ENCODE measurements around the gene RYR3. TPM values are rescaled to one million over a fixed set of nuclear protein-coding genes. Genes with fewer than 3 reads are reported as not detected.

RYR3 gene
- total and polyA plus RNA-seq, 2 of the 13 experiments (the other 11 are each of a cell fraction or from before 2014, with no cell fraction given): not detected

DNA sequence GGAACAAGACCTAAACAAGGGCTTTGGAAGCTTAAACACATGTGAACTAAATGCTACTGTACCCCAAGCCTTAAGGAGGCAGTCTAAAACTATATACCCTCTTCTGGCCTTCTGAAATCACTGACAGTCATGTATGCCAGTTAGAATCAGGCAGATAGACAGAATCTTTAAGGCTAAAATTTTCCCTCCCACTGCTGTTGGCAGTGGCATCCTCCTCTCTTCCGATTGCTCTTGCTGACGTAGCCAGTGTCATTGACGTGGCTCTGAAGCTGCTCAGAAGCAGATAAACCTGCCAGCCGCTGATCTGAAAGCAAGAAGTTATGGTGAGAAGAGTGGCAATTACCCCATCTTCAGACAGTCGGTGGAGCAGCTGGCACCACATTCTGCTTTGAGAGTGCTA, 3.3 kb downstream of the RYR3 start:
- Histone ChIP-seq H3K4me2 (ENCODE audit: low read depth, low read length) (no peak overlapping the region), H3K4me3 (replicated peaks in 1 of 3; ENCODE audit: insufficient read depth in 1 of 3, low read depth in 2 of 3, low read length in 3 of 3) (no peak overlapping the region), H3K27me3 (ENCODE audit: control insufficient read depth in 1 of 2, insufficient read depth in 2 of 2, low read length in 2 of 2) (peaks cover 0 to 21% of the 10 kb centered on the region in 2 experiments; a peak in 1 of 5 replicates), H3K9ac (ENCODE audit: insufficient read depth, low read depth, low read length) (no peak overlapping the region), H3K79me2 (ENCODE audit: insufficient read depth, low read length) (no peaks in the 10 kb centered on the region), H2AFZ (ENCODE audit: low read length) (no peak overlapping the region), H3K4me1 (ENCODE audit: insufficient read depth, low read length) (no peaks in the 10 kb centered on the region), H3K36me3 (replicated peaks in 1 of 2; ENCODE audit: control insufficient read depth in 1 of 2, insufficient read depth in 2 of 2, low read length in 2 of 2) (no peaks in the 10 kb centered on the region), H3K9me3 (ENCODE audit: low read length) (no peaks in the 10 kb centered on the region), H4K20me1 (ENCODE audit: insufficient read depth, low read length) (no peaks in the 10 kb centered on the region), H3K27ac (ENCODE audit: extremely low read length, insufficient read depth, low read length) (no peak overlapping the region)
- intact Hi-C loops (cut with micrococcal nuclease; ENCODE audit: unreplicated experiment): no loop called here
- DNase-seq (ENCODE audit: low spot score) (no peak), FAIRE-seq (no peak), ATAC-seq (no peak)
- BruUV-seq (replicated peaks): no TSS peak
- 41% methylated on average over 5 of the region's 5 CpGs for WGBS (ENCODE audit: low lambda C conversion rate)
- CTCF ChIA-PET (ENCODE audit: low intra/inter-chr PET ratio, low total read pairs): no interaction called here
- no peak for TF ChIP-seq FOXK1 (CRISPR knock-in tag; IDR thresholded peaks at IDR 0.05; ENCODE audit: borderline replicate concordance, low read depth)
- no peak for TF ChIP-seq ZFP90 (CRISPR knock-in tag; IDR thresholded peaks at IDR 0.05; ENCODE audit: borderline replicate concordance)
- TF ChIP-seq, protein P1, sequence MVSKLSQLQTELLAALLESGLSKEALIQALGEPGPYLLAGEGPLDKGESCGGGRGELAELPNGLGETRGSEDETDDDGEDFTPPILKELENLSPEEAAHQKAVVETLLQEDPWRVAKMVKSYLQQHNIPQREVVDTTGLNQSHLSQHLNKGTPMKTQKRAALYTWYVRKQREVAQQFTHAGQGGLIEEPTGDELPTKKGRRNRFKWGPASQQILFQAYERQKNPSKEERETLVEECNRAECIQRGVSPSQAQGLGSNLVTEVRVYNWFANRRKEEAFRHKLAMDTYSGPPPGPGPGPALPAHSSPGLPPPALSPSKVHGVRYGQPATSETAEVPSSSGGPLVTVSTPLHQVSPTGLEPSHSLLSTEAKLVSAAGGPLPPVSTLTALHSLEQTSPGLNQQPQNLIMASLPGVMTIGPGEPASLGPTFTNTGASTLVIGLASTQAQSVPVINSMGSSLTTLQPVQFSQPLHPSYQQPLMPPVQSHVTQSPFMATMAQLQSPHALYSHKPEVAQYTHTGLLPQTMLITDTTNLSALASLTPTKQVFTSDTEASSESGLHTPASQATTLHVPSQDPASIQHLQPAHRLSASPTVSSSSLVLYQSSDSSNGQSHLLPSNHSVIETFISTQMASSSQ (IDR thresholded peaks at IDR 0.05; ENCODE audit: low read depth): no peak
- TF ChIP-seq, protein P1 (CRISPR knock-in tag; IDR thresholded peaks at IDR 0.05; ENCODE audit: borderline replicate concordance): no peak
- TF ChIP-seq MTF1 (CRISPR knock-in tag; IDR thresholded peaks at IDR 0.05): no peak
- no peak for TF ChIP-seq NR2F1 (CRISPR knock-in tag; IDR thresholded peaks at IDR 0.05)
- no peak for TF ChIP-seq CBX1 (IDR thresholded peaks at IDR 0.05; ENCODE audit: low read depth)
- TF ChIP-seq, protein P2, sequence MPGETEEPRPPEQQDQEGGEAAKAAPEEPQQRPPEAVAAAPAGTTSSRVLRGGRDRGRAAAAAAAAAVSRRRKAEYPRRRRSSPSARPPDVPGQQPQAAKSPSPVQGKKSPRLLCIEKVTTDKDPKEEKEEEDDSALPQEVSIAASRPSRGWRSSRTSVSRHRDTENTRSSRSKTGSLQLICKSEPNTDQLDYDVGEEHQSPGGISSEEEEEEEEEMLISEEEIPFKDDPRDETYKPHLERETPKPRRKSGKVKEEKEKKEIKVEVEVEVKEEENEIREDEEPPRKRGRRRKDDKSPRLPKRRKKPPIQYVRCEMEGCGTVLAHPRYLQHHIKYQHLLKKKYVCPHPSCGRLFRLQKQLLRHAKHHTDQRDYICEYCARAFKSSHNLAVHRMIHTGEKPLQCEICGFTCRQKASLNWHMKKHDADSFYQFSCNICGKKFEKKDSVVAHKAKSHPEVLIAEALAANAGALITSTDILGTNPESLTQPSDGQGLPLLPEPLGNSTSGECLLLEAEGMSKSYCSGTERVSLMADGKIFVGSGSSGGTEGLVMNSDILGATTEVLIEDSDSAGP (CRISPR knock-in tag; IDR thresholded peaks at IDR 0.05; ENCODE audit: borderline replicate concordance): no peak
- TF ChIP-seq ZFP41 (CRISPR knock-in tag; IDR thresholded peaks at IDR 0.05; ENCODE audit: borderline replicate concordance): no peak
- TF ChIP-seq NFE2L1 (CRISPR knock-in tag; IDR thresholded peaks at IDR 0.05; ENCODE audit: borderline replicate concordance): no peak
- TF ChIP-seq, protein P3, sequence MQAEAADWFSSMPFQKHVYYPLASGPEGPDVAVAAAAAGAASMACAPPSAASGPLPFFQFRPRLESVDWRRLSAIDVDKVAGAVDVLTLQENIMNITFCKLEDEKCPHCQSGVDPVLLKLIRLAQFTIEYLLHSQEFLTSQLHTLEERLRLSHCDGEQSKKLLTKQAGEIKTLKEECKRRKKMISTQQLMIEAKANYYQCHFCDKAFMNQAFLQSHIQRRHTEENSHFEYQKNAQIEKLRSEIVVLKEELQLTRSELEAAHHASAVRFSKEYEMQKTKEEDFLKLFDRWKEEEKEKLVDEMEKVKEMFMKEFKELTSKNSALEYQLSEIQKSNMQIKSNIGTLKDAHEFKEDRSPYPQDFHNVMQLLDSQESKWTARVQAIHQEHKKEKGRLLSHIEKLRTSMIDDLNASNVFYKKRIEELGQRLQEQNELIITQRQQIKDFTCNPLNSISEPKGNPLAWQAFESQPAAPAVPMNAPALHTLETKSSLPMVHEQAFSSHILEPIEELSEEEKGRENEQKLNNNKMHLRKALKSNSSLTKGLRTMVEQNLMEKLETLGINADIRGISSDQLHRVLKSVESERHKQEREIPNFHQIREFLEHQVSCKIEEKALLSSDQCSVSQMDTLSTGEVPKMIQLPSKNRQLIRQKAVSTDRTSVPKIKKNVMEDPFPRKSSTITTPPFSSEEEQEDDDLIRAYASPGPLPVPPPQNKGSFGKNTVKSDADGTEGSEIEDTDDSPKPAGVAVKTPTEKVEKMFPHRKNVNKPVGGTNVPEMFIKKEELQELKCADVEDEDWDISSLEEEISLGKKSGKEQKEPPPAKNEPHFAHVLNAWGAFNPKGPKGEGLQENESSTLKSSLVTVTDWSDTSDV (CRISPR knock-in tag; IDR thresholded peaks at IDR 0.05): no peak
- in situ Hi-C loops (cut with HindIII; ENCODE audit: extremely low pct_ligation_motif_present, low pct_unique_long_range_greater_than_20kb): no loop called here
- POLR2A ChIA-PET: no interaction called here

All from HepG2 (cell line).